ENCODE data around the gene VDAC2. TPM values are rescaled to one million over a fixed set of nuclear protein-coding genes. Genes with fewer than 3 reads are reported as not detected.
"Not testable (repeated sequence)": the region's sequence is repeated elsewhere in the genome, so short reads cannot be mapped to it uniquely, and the experiment has no call there.

The VDAC2 gene
- total RNA-seq = 244 and 245 TPM in 2 replicates

GRCh38 chr10:75210282-75211006, at the start of gene VDAC2:
VDAC2 (plus strand) TSS chr10:75210796; CDS start chr10:75211159, 363 bp downstream.
- peak; percentile 47 for DNase-seq (ENCODE audit: low read depth)

GRCh38 chr10:75165684-75166622, 44.6 kb upstream of the VDAC2 start:
- DNase-seq (ENCODE audit: low read depth) = peak; percentile 76

- no peak for DNase-seq (ENCODE audit: low read depth)
These were observed 44.0 kb upstream of the VDAC2 start for GRCh38 chr10:75166623-75166972.

GRCh38 chr10:75168275-75168674, 42.3 kb upstream of the VDAC2 start:
- DNase-seq (ENCODE audit: low read depth) = no peak

GRCh38 chr10:75170215-75170614, 40.4 kb upstream of the VDAC2 start:
- no peak for DNase-seq (ENCODE audit: low read depth)

- DNase-seq (ENCODE audit: low read depth) = no peak
These were observed 35.5 kb upstream of the VDAC2 start for GRCh38 chr10:75175046-75175445.

GRCh38 chr10:75176046-75176445, 34.5 kb upstream of the VDAC2 start:
- DNase-seq (ENCODE audit: low read depth) = no peak

- no peak for DNase-seq (ENCODE audit: low read depth)
These were observed 33.9 kb upstream of the VDAC2 start for GRCh38 chr10:75176736-75177135.

GRCh38 chr10:75179657-75180177, 30.9 kb upstream of the VDAC2 start:
- no peak for DNase-seq (ENCODE audit: low read depth)

- DNase-seq (ENCODE audit: low read depth) = no peak
These were observed 30.0 kb upstream of the VDAC2 start for GRCh38 chr10:75180592-75180991.

GRCh38 chr10:75181073-75181472, 29.5 kb upstream of the VDAC2 start:
- no peak for DNase-seq (ENCODE audit: low read depth)

- no peak for DNase-seq (ENCODE audit: low read depth)
These were observed 24.3 kb upstream of the VDAC2 start for GRCh38 chr10:75186310-75186709.

- DNase-seq (ENCODE audit: low read depth) = peak; percentile 74
These were observed 22.6 kb upstream of the VDAC2 start for GRCh38 chr10:75187961-75188426.

- DNase-seq (ENCODE audit: low read depth) = not testable (repeated sequence)
These were observed 22.1 kb upstream of the VDAC2 start for GRCh38 chr10:75188522-75188921.

GRCh38 chr10:75189266-75190096, 21.1 kb upstream of the VDAC2 start:
- DNase-seq (ENCODE audit: low read depth) = no peak

GRCh38 chr10:75191821-75192568, 18.6 kb upstream of the VDAC2 start:
- DNase-seq (ENCODE audit: low read depth) = peak; percentile 78

GRCh38 chr10:75194625-75195024, 16.0 kb upstream of the VDAC2 start:
- DNase-seq (ENCODE audit: low read depth) = not testable (repeated sequence)

GRCh38 chr10:75195035-75195763, 15.4 kb upstream of the VDAC2 start:
- DNase-seq (ENCODE audit: low read depth) = peak; percentile 68

- DNase-seq (ENCODE audit: low read depth) = no peak
These were observed 13.5 kb upstream of the VDAC2 start for GRCh38 chr10:75197066-75197465.

GRCh38 chr10:75197906-75198305, 12.7 kb upstream of the VDAC2 start:
- no peak for DNase-seq (ENCODE audit: low read depth)

Measured in renal cortical epithelial cell (primary cell).